HEK293 (cell line): Measurements from ENCODE around the gene EFCAB5.

Experiments
- CTCF ChIA-PET: fragments of 350-600 bp; formaldehyde crosslinking; extraction: SDS; loops from one replicate; lab custom pipeline; 2021; ENCODE audit warnings: antibody characterized with exemption; lab: Yijun Ruan, JAX
- POLR2A ChIA-PET: fragments of 300-600 bp; formaldehyde crosslinking; extraction: SDS; loops from one replicate; lab custom pipeline; 2020; ENCODE audit warnings: antibody characterized with exemption, inconsistent platforms; lab: Yijun Ruan, JAX
- H3K27ac ChIP-seq: fragments of 200-500 bp; sonication (Bioruptor generic); 2 replicates; pipeline ENCODE4 v1.5.1; 2014; ENCODE audit warnings: low read depth, low read length, control low read depth, inconsistent platforms; ENCODE audit errors: extremely low read depth
- H3K36me3 ChIP-seq, 2 experiments: fragments of 200-500 bp in 1 of 2; sonication (Bioruptor generic) in 1 of 2; 1 replicate in 1 of 2; 2 replicates in 1 of 2; pipeline ENCODE4 v1.5.1; 2014 to 2017; ENCODE audit warnings: inconsistent platforms in 2 of 2, low read length in 2 of 2; ENCODE audit not compliant: control insufficient read depth in 2 of 2, insufficient read depth in 1 of 2
- H3K4me1 ChIP-seq: fragments of 200-500 bp; sonication (Bioruptor generic); 2 replicates; pipeline ENCODE4 v1.5.1; 2014; ENCODE audit warnings: mild to moderate bottlenecking, low read length, inconsistent platforms; ENCODE audit not compliant: control insufficient read depth, insufficient read depth
- H3K4me3 ChIP-seq: 2 replicates; pipeline ENCODE4 v1.5.1; 2011; ENCODE audit warnings: low read depth, mild to moderate bottlenecking, control low read depth, low read length, moderate library complexity
- H3K9me3 ChIP-seq: fragments of 200-500 bp; sonication (Bioruptor generic); 2 replicates; pipeline ENCODE4 v1.5.1; 2014; ENCODE audit warnings: low read depth, low read length, inconsistent platforms; ENCODE audit not compliant: control insufficient read depth, insufficient read depth
- BCL11A ChIP-seq: fragments of 450-650 bp; formaldehyde crosslinking; IDR thresholded peaks from 2 replicates; pipeline ENCODE4 v1.5.1; 2016; ENCODE audit warnings: low read depth, missing biosample characterization, missing genetic modification characterization
- HIC1 ChIP-seq: fragments of 450-650 bp; formaldehyde crosslinking; IDR thresholded peaks from 2 replicates; pipeline ENCODE4 v1.5.1; 2016; ENCODE audit warnings: missing biosample characterization, missing genetic modification characterization
- MZF1 ChIP-seq: fragments of 450-650 bp; formaldehyde crosslinking; IDR thresholded peaks from 2 replicates; pipeline ENCODE4 v1.5.1; 2017; ENCODE audit warnings: missing biosample characterization, missing genetic modification characterization, borderline replicate concordance
- PRDM1 ChIP-seq: fragments of 450-650 bp; formaldehyde crosslinking; IDR thresholded peaks from 2 replicates; pipeline ENCODE4; 2016; ENCODE audit warnings: missing biosample characterization, missing genetic modification characterization
- REPIN1 ChIP-seq: fragments of 450-650 bp; formaldehyde crosslinking; IDR thresholded peaks from 2 replicates; pipeline ENCODE4 v1.5.1; 2017; ENCODE audit warnings: missing biosample characterization, missing genetic modification characterization, low read depth
- REST ChIP-seq: fragments of 450-650 bp; formaldehyde crosslinking; IDR thresholded peaks from 2 replicates; pipeline ENCODE4 v1.5.1; 2016; ENCODE audit warnings: missing biosample characterization, missing genetic modification characterization
- ZNF112 ChIP-seq: fragments of 450-650 bp; formaldehyde crosslinking; IDR thresholded peaks from 2 replicates; pipeline ENCODE4 v1.5.0; 2017; ENCODE audit warnings: missing biosample characterization, missing genetic modification characterization
- ZNF132 ChIP-seq: fragments of 450-650 bp; formaldehyde crosslinking; IDR thresholded peaks from 2 replicates; pipeline ENCODE4 v1.5.1; 2017; ENCODE audit warnings: missing biosample characterization, missing genetic modification characterization, borderline replicate concordance
- ZNF19 ChIP-seq: fragments of 450-650 bp; formaldehyde crosslinking; IDR thresholded peaks from 2 replicates; pipeline ENCODE4; 2016; ENCODE audit warnings: missing biosample characterization, missing genetic modification characterization, low read depth
- ZNF211 ChIP-seq: fragments of 450-650 bp; formaldehyde crosslinking; IDR thresholded peaks from 2 replicates; pipeline ENCODE4 v1.5.1; 2016; ENCODE audit warnings: low read depth, missing biosample characterization, missing genetic modification characterization
- ZNF302 ChIP-seq: fragments of 450-650 bp; formaldehyde crosslinking; IDR thresholded peaks from 2 replicates; pipeline ENCODE4 v1.5.1; 2016; ENCODE audit warnings: missing biosample characterization, missing genetic modification characterization, low read depth
- ZNF335 ChIP-seq: fragments of 450-650 bp; formaldehyde crosslinking; conservative IDR thresholded peaks from 2 replicates; pipeline ENCODE4 v1.5.1; 2016; ENCODE audit warnings: missing biosample characterization, missing genetic modification characterization
- ZNF416 ChIP-seq: fragments of 450-650 bp; formaldehyde crosslinking; IDR thresholded peaks from 2 replicates; pipeline ENCODE4 v1.5.1; 2016; ENCODE audit warnings: missing biosample characterization, missing genetic modification characterization
- ZNF423 ChIP-seq: fragments of 450-650 bp; formaldehyde crosslinking; IDR thresholded peaks from 2 replicates; pipeline ENCODE4 v1.5.1; 2016; ENCODE audit warnings: missing biosample characterization, missing genetic modification characterization
- ZNF426 ChIP-seq: fragments of 450-650 bp; formaldehyde crosslinking; IDR thresholded peaks from 2 replicates; pipeline ENCODE4 v1.5.1; 2017; ENCODE audit warnings: missing biosample characterization, missing genetic modification characterization, mild to moderate bottlenecking, inconsistent platforms, moderate library complexity
- ZNF558 ChIP-seq: fragments of 450-650 bp; formaldehyde crosslinking; IDR thresholded peaks from 2 replicates; pipeline ENCODE4 v1.5.1; 2016; ENCODE audit warnings: missing biosample characterization, missing genetic modification characterization
- ZNF629 ChIP-seq: fragments of 450-650 bp; formaldehyde crosslinking; IDR thresholded peaks from 2 replicates; pipeline ENCODE4 v1.5.1; 2017; ENCODE audit warnings: missing biosample characterization, missing genetic modification characterization
- ZNF704 ChIP-seq: fragments of 450-650 bp; formaldehyde crosslinking; IDR thresholded peaks from 2 replicates; pipeline ENCODE4 v1.5.1; 2016; ENCODE audit warnings: missing biosample characterization, missing genetic modification characterization

Gene EFCAB5

GRCh38 chr17:29962656-29963055 is 21.2 kb downstream of the EFCAB5 start:
- CTCF ChIA-PET = interaction anchor here (0.7 to 1.7 kb wide), 6 partner anchors 17 to 154 kb away, joined by 3 to 5 read pairs (median 4); no protein-coding TSS in a partner anchor

GRCh38 chr17:29968271-29968670 is 26.8 kb downstream of the EFCAB5 start:
- Histone ChIP-seq H3K27ac (no peak overlapping the region), H3K36me3 (no peaks in the 10 kb centered on the region), H3K4me3 (no peak overlapping the region), H3K4me1 (no peaks in the 10 kb centered on the region), H3K9me3 (no peaks in the 10 kb centered on the region)
- TF ChIP-seq REPIN1 (no peak), ZNF335 (tag by site-specific recombination) (no peak), ZNF132 (no peak), BCL11A (tag by site-specific recombination) (no peak), ZNF211 (tag by site-specific recombination) (no peak), ZNF629 (tag by site-specific recombination) (no peak), ZNF558 (tag by site-specific recombination) (no peak), ZNF704 (no peak), REST (tag by site-specific recombination) (no peak), ZNF426 (tag by site-specific recombination) (no peak), ZNF112 (tag by site-specific recombination) (no peak), MZF1 (tag by site-specific recombination) (no peak), HIC1 (tag by site-specific recombination) (no peak)
- CTCF ChIA-PET = no interaction called here
- POLR2A ChIA-PET = no interaction called here

More at GRCh38 chr17:29962656-29963055, 21.2 kb downstream of the EFCAB5 start:
- Histone ChIP-seq H3K4me3 (no peak overlapping the region), H3K9me3 (no peaks in the 10 kb centered on the region)
- no peak for TF ChIP-seq ZNF416
- peak; percentile 32; the same call in 1 of the 2 replicates for TF ChIP-seq PRDM1
- TF ChIP-seq ZNF302 (tag by site-specific recombination) = no peak
- TF ChIP-seq, all 188 proteins: peak for 1
- H3K4me1 ChIP-seq = no peaks in the 10 kb centered on the region
- POLR2A ChIA-PET = no interaction called here
- no peaks in the 10 kb centered on the region for H3K36me3 ChIP-seq
- no peak overlapping the region for H3K27ac ChIP-seq

- Histone ChIP-seq H3K4me1 (no peaks in the 10 kb centered on the region), H3K36me3 (no peaks in the 10 kb centered on the region), H3K9me3 (no peaks in the 10 kb centered on the region), H3K4me3 (no peak overlapping the region), H3K27ac (no peak overlapping the region)
- POLR2A ChIA-PET = no interaction called here
- CTCF ChIA-PET = interaction anchor here (0.8 kb wide), 1 partner anchor 41 kb away, joined by 4 read pairs; no protein-coding TSS in a partner anchor
- TF ChIP-seq ZNF423 (no peak), ZNF19 (tag by site-specific recombination) (no peak)
Observed at GRCh38 chr17:29972277-29972676, 30.8 kb downstream of the EFCAB5 start.
